HepG2 (cell line): ENCODE results near the gene PIP5K1C. TPM values are rescaled to one million over a fixed set of nuclear protein-coding genes. Genes with fewer than 3 reads are reported as not detected.

Experiments used
- ASH2L ChIP-seq: fragments of 300-600, 200-600 bp; sonication (generic); IDR thresholded peaks from 2 replicates; pipeline ENCODE4 v1.7.0; 2017; ENCODE audit warnings: low read depth, mild to moderate bottlenecking, moderate library complexity, mixed read lengths, low read length; ENCODE audit not compliant: insufficient read length
- DR1 ChIP-seq: sonication (generic); formaldehyde crosslinking; IDR thresholded peaks from 2 replicates; pipeline ENCODE4 v1.8.0; 2021; ENCODE audit warnings: mild to moderate bottlenecking, missing genetic modification reagents, inconsistent platforms
- FOSL2 ChIP-seq: sonication (generic); formaldehyde crosslinking; IDR thresholded peaks from 2 replicates; pipeline ENCODE4 v1.4.0; 2020; ENCODE audit warnings: missing genetic modification reagents
- KDM6A ChIP-seq: IDR thresholded peaks from 2 replicates; pipeline ENCODE4 v1.6.1; 2016; ENCODE audit warnings: low read depth
- MYC ChIP-seq: sonication (generic); formaldehyde crosslinking; IDR thresholded peaks from 2 replicates; pipeline ENCODE4 v1.9.0; 2021; ENCODE audit warnings: missing genetic modification reagents, borderline replicate concordance
- PHF21A ChIP-seq: sonication (generic); formaldehyde crosslinking; IDR thresholded peaks from 2 replicates; pipeline ENCODE4 v1.5.0; 2020; ENCODE audit warnings: mild to moderate bottlenecking, missing genetic modification reagents
- PLRG1 ChIP-seq: fragments of 450-650 bp; conservative IDR thresholded peaks from 2 replicates; pipeline ENCODE4 v1.6.1; 2016
- PPARG ChIP-seq: conservative IDR thresholded peaks from 2 replicates; pipeline ENCODE4 v1.6.1; 2016; ENCODE audit warnings: missing biosample characterization, missing genetic modification reagents
- SIN3A ChIP-seq: IDR thresholded peaks from 2 replicates; pipeline ENCODE4 v1.6.1; 2011; ENCODE audit warnings: low read depth, mild to moderate bottlenecking, control low read depth, low read length, borderline replicate concordance
- ZFAT ChIP-seq: sonication (generic); formaldehyde crosslinking; conservative IDR thresholded peaks from 2 replicates; pipeline ENCODE4 v1.8.1; 2023; ENCODE audit warnings: missing genetic modification reagents, inconsistent platforms
- ZFP82 ChIP-seq: sonication (generic); formaldehyde crosslinking; IDR thresholded peaks from 2 replicates; pipeline ENCODE4 v1.5.1; 2020; ENCODE audit warnings: mild to moderate bottlenecking, missing genetic modification reagents, borderline replicate concordance
- ZNF230 ChIP-seq: sonication (generic); formaldehyde crosslinking; IDR thresholded peaks from 2 replicates; pipeline ENCODE4 v1.4.0; 2020; ENCODE audit warnings: mild to moderate bottlenecking, missing genetic modification reagents
- ZNF3 ChIP-seq: IDR thresholded peaks from 2 replicates; pipeline ENCODE4 v1.7.0; 2017; ENCODE audit warnings: inconsistent platforms
- ZNF766 ChIP-seq: sonication (generic); formaldehyde crosslinking; IDR thresholded peaks from 2 replicates; pipeline ENCODE4 v1.5.0; 2020; ENCODE audit warnings: missing genetic modification reagents, borderline replicate concordance
- ZNF839 ChIP-seq: sonication (generic); formaldehyde crosslinking; IDR thresholded peaks from 2 replicates; pipeline ENCODE4 v1.4.0; 2020; ENCODE audit warnings: missing genetic modification reagents, mild to moderate bottlenecking, borderline replicate concordance
- ZSCAN31 ChIP-seq: sonication (generic); formaldehyde crosslinking; IDR thresholded peaks from 2 replicates; pipeline ENCODE4 v1.5.0; 2020; ENCODE audit warnings: low read depth, mild to moderate bottlenecking, missing genetic modification reagents
- polyA plus RNA-seq, 8 experiments: library from polyadenylated mRNA; depleted of rRNA in 3 of 8; stranded (reverse) in 7 of 8; unstranded in 1 of 8; fragments of >200 nt; fragmentation: Illumina TruSeq in 4 of 8; extraction: Trizol in 4 of 8; gene quantifications; 2 replicates each; pipeline versions ENCODE4 v1.2.1 to v1.2.3, GENCODE V29; 2011 to 2016; ENCODE audit warnings: low read depth in 4 of 8, missing spikeins in 1 of 8, mixed read lengths in 1 of 8; ENCODE audit not compliant: insufficient read depth in 1 of 8
- total RNA-seq, 5 experiments: library from RNA; depleted of rRNA; stranded (reverse); fragments of >200 nt; fragmentation: Illumina TruSeq; extraction: Trizol; gene quantifications; 2 replicates each; pipeline ENCODE4 v1.2.3, GENCODE V29; 2016; ENCODE audit warnings: low read depth in 1 of 5
- TF ChIP-seq, protein P1 (sequence below): sonication (generic); formaldehyde crosslinking; IDR thresholded peaks from 2 replicates; pipeline ENCODE4 v1.4.0; 2020; ENCODE audit warnings: mild to moderate bottlenecking, missing genetic modification reagents
- TF ChIP-seq, protein P2 (sequence below): sonication (generic); formaldehyde crosslinking; IDR thresholded peaks from 2 replicates; pipeline ENCODE4 v1.8.1; 2022; ENCODE audit warnings: mild to moderate bottlenecking, missing genetic modification reagents
- TF ChIP-seq, protein P3 (sequence below): sonication (generic); formaldehyde crosslinking; IDR thresholded peaks from 2 replicates; pipeline ENCODE4 v1.5.1; 2020; ENCODE audit warnings: missing genetic modification reagents, mild to moderate bottlenecking, borderline replicate concordance
- TF ChIP-seq, protein P4 (sequence below): sonication (generic); formaldehyde crosslinking; IDR thresholded peaks from 2 replicates; pipeline ENCODE4 v1.8.1; 2023; ENCODE audit warnings: mild to moderate bottlenecking, inconsistent platforms, moderate library complexity, missing genetic modification reagents, borderline replicate concordance
- TF ChIP-seq, protein P5 (sequence below): sonication (generic); formaldehyde crosslinking; IDR thresholded peaks from 2 replicates; pipeline ENCODE4 v1.4.0; 2020; ENCODE audit warnings: missing genetic modification reagents

PIP5K1C gene
- total and polyA plus RNA-seq, 2 of the 13 experiments (the other 11 are each of a cell fraction or from before 2014, with no cell fraction given), result 3.6 to 4.3 TPM

DNA sequence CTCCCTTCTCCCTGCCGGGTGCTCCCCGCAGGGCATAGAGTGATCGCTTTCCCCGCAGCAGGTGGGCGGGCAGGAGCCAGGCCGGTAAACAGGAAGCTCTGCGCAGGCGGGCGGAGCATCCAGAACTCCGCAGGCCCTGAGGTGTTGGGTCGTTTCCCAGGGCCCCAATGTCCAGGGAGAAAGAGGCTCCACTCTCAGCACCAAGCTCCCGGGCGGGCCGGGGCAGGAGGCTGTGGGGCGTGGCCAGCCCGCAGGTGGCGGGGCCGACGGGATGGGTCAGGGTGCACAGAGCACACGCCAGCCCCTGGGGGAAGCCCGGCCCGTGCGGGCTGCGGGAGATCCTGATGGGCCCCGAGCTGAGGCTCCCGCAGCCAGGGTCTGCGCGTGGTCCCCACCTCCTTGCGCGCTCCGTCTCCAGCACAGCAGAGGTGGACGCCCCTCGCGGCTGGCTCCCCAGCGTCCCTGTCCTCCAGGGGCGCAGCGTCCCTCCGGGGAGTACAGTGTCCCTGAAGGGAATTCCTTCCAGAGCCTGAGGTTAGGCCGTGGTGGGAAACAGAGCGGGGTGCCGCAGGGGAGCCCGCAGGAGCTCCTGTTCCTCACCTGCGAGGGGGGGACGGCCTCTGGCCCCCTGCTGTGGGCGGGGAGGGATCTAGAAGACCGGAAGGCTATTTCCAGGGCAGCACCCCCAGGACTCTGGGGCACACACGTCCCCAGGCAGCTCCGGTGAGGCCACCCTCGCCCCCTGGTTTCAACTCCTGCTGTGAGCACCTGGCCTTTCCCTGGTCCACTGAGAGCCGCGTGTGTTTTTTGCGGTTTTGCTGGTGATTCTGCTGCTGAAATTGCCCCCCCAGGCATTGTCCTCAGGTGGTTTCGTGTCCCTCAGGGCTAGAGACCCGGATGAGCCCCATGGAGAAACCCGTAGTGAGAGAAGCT, 12.2 kb downstream of the PIP5K1C start (continued):
- TF ChIP-seq, protein P1, sequence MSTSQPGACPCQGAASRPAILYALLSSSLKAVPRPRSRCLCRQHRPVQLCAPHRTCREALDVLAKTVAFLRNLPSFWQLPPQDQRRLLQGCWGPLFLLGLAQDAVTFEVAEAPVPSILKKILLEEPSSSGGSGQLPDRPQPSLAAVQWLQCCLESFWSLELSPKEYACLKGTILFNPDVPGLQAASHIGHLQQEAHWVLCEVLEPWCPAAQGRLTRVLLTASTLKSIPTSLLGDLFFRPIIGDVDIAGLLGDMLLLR, result no peak
- no peak for TF ChIP-seq FOSL2 (CRISPR knock-in tag)
- TF ChIP-seq ASH2L, result no peak
- TF ChIP-seq PLRG1, result no peak
- TF ChIP-seq PPARG (CRISPR knock-in tag), result no peak
- TF ChIP-seq ZFAT, result no peak
- peak; percentile 48; the same call in 1 of the 2 replicates for TF ChIP-seq DR1 (CRISPR knock-in tag)
- TF ChIP-seq, protein P2, sequence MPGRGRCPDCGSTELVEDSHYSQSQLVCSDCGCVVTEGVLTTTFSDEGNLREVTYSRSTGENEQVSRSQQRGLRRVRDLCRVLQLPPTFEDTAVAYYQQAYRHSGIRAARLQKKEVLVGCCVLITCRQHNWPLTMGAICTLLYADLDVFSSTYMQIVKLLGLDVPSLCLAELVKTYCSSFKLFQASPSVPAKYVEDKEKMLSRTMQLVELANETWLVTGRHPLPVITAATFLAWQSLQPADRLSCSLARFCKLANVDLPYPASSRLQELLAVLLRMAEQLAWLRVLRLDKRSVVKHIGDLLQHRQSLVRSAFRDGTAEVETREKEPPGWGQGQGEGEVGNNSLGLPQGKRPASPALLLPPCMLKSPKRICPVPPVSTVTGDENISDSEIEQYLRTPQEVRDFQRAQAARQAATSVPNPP, result no peak
- no peak for TF ChIP-seq ZSCAN31 (CRISPR knock-in tag)
- TF ChIP-seq, protein P3, sequence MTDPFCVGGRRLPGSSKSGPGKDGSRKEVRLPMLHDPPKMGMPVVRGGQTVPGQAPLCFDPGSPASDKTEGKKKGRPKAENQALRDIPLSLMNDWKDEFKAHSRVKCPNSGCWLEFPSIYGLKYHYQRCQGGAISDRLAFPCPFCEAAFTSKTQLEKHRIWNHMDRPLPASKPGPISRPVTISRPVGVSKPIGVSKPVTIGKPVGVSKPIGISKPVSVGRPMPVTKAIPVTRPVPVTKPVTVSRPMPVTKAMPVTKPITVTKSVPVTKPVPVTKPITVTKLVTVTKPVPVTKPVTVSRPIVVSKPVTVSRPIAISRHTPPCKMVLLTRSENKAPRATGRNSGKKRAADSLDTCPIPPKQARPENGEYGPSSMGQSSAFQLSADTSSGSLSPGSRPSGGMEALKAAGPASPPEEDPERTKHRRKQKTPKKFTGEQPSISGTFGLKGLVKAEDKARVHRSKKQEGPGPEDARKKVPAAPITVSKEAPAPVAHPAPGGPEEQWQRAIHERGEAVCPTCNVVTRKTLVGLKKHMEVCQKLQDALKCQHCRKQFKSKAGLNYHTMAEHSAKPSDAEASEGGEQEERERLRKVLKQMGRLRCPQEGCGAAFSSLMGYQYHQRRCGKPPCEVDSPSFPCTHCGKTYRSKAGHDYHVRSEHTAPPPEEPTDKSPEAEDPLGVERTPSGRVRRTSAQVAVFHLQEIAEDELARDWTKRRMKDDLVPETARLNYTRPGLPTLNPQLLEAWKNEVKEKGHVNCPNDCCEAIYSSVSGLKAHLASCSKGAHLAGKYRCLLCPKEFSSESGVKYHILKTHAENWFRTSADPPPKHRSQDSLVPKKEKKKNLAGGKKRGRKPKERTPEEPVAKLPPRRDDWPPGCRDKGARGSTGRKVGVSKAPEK, result no peak
- TF ChIP-seq ZNF230 (CRISPR knock-in tag), result no peak
- TF ChIP-seq MYC (CRISPR knock-in tag), result peak; percentile 38; the same call in 1 of the 2 replicates
- 0 out of 2 replicates have a peak, but pooled peaks have one; percentile 34 for TF ChIP-seq ZNF766 (CRISPR knock-in tag)
- TF ChIP-seq SIN3A, result peak; percentile 35; the same call in 1 of the 2 replicates
- TF ChIP-seq, protein P4, sequence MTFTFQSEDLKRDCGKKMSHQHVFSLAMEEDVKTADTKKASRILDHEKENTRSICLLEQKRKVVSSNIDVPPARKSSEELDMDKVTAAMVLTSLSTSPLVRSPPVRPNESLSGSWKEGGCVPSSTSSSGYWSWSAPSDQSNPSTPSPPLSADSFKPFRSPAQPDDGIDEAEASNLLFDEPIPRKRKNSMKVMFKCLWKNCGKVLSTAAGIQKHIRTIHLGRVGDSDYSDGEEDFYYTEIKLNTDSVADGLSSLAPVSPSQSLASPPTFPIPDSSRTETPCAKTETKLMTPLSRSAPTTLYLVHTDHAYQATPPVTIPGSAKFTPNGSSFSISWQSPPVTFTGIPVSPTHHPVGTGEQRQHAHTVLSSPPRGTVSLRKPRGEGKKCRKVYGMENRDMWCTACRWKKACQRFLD, result no peak
- TF ChIP-seq ZFP82, result no peak
- TF ChIP-seq ZNF839 (CRISPR knock-in tag), result no peak
- TF ChIP-seq KDM6A (CRISPR knock-in tag), result no peak
- peak; percentile 75 for TF ChIP-seq PHF21A (CRISPR knock-in tag)
- TF ChIP-seq ZNF3 (CRISPR knock-in tag), result no peak
- TF ChIP-seq, protein P5, sequence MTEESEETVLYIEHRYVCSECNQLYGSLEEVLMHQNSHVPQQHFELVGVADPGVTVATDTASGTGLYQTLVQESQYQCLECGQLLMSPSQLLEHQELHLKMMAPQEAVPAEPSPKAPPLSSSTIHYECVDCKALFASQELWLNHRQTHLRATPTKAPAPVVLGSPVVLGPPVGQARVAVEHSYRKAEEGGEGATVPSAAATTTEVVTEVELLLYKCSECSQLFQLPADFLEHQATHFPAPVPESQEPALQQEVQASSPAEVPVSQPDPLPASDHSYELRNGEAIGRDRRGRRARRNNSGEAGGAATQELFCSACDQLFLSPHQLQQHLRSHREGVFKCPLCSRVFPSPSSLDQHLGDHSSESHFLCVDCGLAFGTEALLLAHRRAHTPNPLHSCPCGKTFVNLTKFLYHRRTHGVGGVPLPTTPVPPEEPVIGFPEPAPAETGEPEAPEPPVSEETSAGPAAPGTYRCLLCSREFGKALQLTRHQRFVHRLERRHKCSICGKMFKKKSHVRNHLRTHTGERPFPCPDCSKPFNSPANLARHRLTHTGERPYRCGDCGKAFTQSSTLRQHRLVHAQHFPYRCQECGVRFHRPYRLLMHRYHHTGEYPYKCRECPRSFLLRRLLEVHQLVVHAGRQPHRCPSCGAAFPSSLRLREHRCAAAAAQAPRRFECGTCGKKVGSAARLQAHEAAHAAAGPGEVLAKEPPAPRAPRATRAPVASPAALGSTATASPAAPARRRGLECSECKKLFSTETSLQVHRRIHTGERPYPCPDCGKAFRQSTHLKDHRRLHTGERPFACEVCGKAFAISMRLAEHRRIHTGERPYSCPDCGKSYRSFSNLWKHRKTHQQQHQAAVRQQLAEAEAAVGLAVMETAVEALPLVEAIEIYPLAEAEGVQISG (CRISPR knock-in tag), result no peak
